ENCODE data around the gene GJB2. TPM values are rescaled to one million over a fixed set of nuclear protein-coding genes. Genes with fewer than 3 reads are reported as not detected.

GJB2 gene
- 9.3 TPM for total RNA-seq
- 38.1 TPM for polyA plus RNA-seq
- long read RNA-seq, donor 1, partial matches to known transcripts: 0 of 3 reads
- long read RNA-seq, donor 1, other reads (novel, unspliced or antisense): 0 of 3 reads
- long read RNA-seq, donor 2: 0 reads
- long read RNA-seq, donor 3, transcript GJB2-202 (2 exons, 2,290 nt): major isoform, 7 of 8 reads
- long read RNA-seq, donor 3, partial matches to known transcripts: 0 of 8 reads
- long read RNA-seq, donor 3, other reads (novel, unspliced or antisense): 0 of 8 reads
- long read RNA-seq, donor 4, partial matches to known transcripts: 0 of 2 reads
- long read RNA-seq, donor 4, other reads (novel, unspliced or antisense): 0 of 2 reads
- long read RNA-seq, donor 5, transcript GJB2-201 (1 exons, 2,318 nt): minor isoform, 9 of 20 reads
- long read RNA-seq, donor 5, transcript GJB2-202 (2 exons, 2,290 nt): major isoform, 11 of 20 reads
- long read RNA-seq, donor 5, partial matches to known transcripts: 0 of 20 reads
- long read RNA-seq, donor 5, other reads (novel, unspliced or antisense): 0 of 20 reads
- long read RNA-seq, donor 6, transcript GJB2-202 (2 exons, 2,290 nt): major isoform, 11 of 15 reads
- long read RNA-seq, donor 6, partial matches to known transcripts: 0 of 15 reads
- long read RNA-seq, donor 6, other reads (novel, unspliced or antisense): 0 of 15 reads
- long read RNA-seq, donor 7, transcript GJB2-201 (1 exons, 2,318 nt): minor isoform, 5 of 11 reads
- long read RNA-seq, donor 7, transcript GJB2-202 (2 exons, 2,290 nt): major isoform, 6 of 11 reads
- long read RNA-seq, donor 7, partial matches to known transcripts: 0 of 11 reads
- long read RNA-seq, donor 7, other reads (novel, unspliced or antisense): 0 of 11 reads
- long read RNA-seq, donor 8, partial matches to known transcripts: 0 of 5 reads
- long read RNA-seq, donor 8, other reads (novel, unspliced or antisense): 0 of 5 reads
- long read RNA-seq, donor 9, partial matches to known transcripts: 0 of 4 reads
- long read RNA-seq, donor 9, other reads (novel, unspliced or antisense): 0 of 4 reads
- long read RNA-seq, donor 10, transcript GJB2-202 (2 exons, 2,290 nt): major isoform, 8 of 10 reads
- long read RNA-seq, donor 10, partial matches to known transcripts: 0 of 10 reads
- long read RNA-seq, donor 10, other reads (novel, unspliced or antisense): 0 of 10 reads

- WGBS: under 1% methylated on average over 39 of the region's 39 CpGs
- peak within 1 kb of the TSS; percentile 43 to 70 for H3K4me3 ChIP-seq (ENCODE audit: low read length in 2 of 2)
- H3K4me1 ChIP-seq (ENCODE audit: control insufficient read depth in 2 of 2, insufficient read depth in 2 of 2, low read length in 2 of 2): peaks cover 23 to 30% of the 10 kb centered on the region in 2 donors
- peaks cover 20 to 78% of the 10 kb centered on the region in 2 donors for H3K27me3 ChIP-seq (ENCODE audit: control insufficient read depth in 2 of 2, insufficient read depth in 1 of 2, low read length in 1 of 2)
- peaks cover 0 to 5% of the 10 kb centered on the region in 2 donors for H3K36me3 ChIP-seq (ENCODE audit: control insufficient read depth in 2 of 2, insufficient read depth in 2 of 2, low read length in 1 of 2)
- peaks cover 0 to 3% of the 10 kb centered on the region in 2 donors for H3K9me3 ChIP-seq (ENCODE audit: control insufficient read depth in 2 of 2, insufficient read depth in 1 of 2, low read length in 1 of 2)
- peak within 1 kb of the TSS in 1 of 2 donors; percentile 8 for H3K27ac ChIP-seq (ENCODE audit: low read depth in 1 of 2, low read length in 1 of 2)
- peak in 1 of 9 donors; percentile 37 for DNase-seq (ENCODE audit: low read depth in 6 of 9, low spot score in 9 of 9)
Observed at GRCh38 chr13:20192836-20193161, at the start of gene GJB2. Gene GJB2 (minus strand): TSS chr13:20192938. CDS start chr13:20189581, 3,357 bp downstream.

- WGBS: 88% methylated on average over 2 of the region's 2 CpGs
- H3K27me3 ChIP-seq (ENCODE audit: control insufficient read depth in 2 of 2, insufficient read depth in 1 of 2, low read length in 1 of 2): peaks cover 0 to 13% of the 10 kb centered on the region in 2 donors
- no peaks in the 10 kb centered on the region for H3K36me3 ChIP-seq (ENCODE audit: control insufficient read depth in 2 of 2, insufficient read depth in 2 of 2, low read length in 1 of 2)
- DNase-seq (ENCODE audit: low read depth in 6 of 9, low spot score in 9 of 9): no peak
- no peak overlapping the region for H3K27ac ChIP-seq (ENCODE audit: low read depth in 1 of 2, low read length in 1 of 2)
- no peaks in the 10 kb centered on the region for H3K9me3 ChIP-seq (ENCODE audit: control insufficient read depth in 2 of 2, insufficient read depth in 1 of 2, low read length in 1 of 2)
- peaks cover 0 to 2% of the 10 kb centered on the region in 2 donors for H3K4me1 ChIP-seq (ENCODE audit: control insufficient read depth in 2 of 2, insufficient read depth in 2 of 2, low read length in 2 of 2)
- H3K4me3 ChIP-seq (ENCODE audit: low read length in 2 of 2): no peak overlapping the region
Observed at GRCh38 chr13:20241593-20241992, 48.9 kb upstream of the GJB2 start.

GRCh38 chr13:20239748-20240147 is 47.0 kb upstream of the GJB2 start:
- Histone ChIP-seq H3K36me3 (ENCODE audit: control insufficient read depth in 2 of 2, insufficient read depth in 2 of 2, low read length in 1 of 2) (no peaks in the 10 kb centered on the region), H3K4me3 (ENCODE audit: low read length in 2 of 2) (no peak overlapping the region), H3K4me1 (ENCODE audit: control insufficient read depth in 2 of 2, insufficient read depth in 2 of 2, low read length in 2 of 2) (peaks cover 0 to 2% of the 10 kb centered on the region in 2 donors), H3K9me3 (ENCODE audit: control insufficient read depth in 2 of 2, insufficient read depth in 1 of 2, low read length in 1 of 2) (no peaks in the 10 kb centered on the region), H3K27me3 (ENCODE audit: control insufficient read depth in 2 of 2, insufficient read depth in 1 of 2, low read length in 1 of 2) (peaks cover 0 to 23% of the 10 kb centered on the region in 2 donors), H3K27ac (ENCODE audit: low read depth in 1 of 2, low read length in 1 of 2) (no peak overlapping the region)
- WGBS: 97% methylated on average over 6 of the region's 6 CpGs
- DNase-seq (ENCODE audit: low read depth in 6 of 9, low spot score in 9 of 9): no peak

- H3K9me3 ChIP-seq (ENCODE audit: control insufficient read depth in 2 of 2, insufficient read depth in 1 of 2, low read length in 1 of 2): no peaks in the 10 kb centered on the region
- peak overlapping the region; percentile 34 to 59 for H3K4me3 ChIP-seq (ENCODE audit: low read length in 2 of 2)
- peaks cover 19 to 68% of the 10 kb centered on the region in 2 donors for H3K27me3 ChIP-seq (ENCODE audit: control insufficient read depth in 2 of 2, insufficient read depth in 1 of 2, low read length in 1 of 2)
- no peak for DNase-seq (ENCODE audit: low read depth in 6 of 9, low spot score in 9 of 9)
- H3K36me3 ChIP-seq (ENCODE audit: control insufficient read depth in 2 of 2, insufficient read depth in 2 of 2, low read length in 1 of 2): no peaks in the 10 kb centered on the region
- H3K27ac ChIP-seq (ENCODE audit: low read depth in 1 of 2, low read length in 1 of 2): no peak overlapping the region
- WGBS: 35% methylated on average over 25 of the region's 25 CpGs
- H3K4me1 ChIP-seq (ENCODE audit: control insufficient read depth in 2 of 2, insufficient read depth in 2 of 2, low read length in 2 of 2): peaks cover 14 to 15% of the 10 kb centered on the region in 2 donors
Observed at GRCh38 chr13:20232556-20233277, 40.0 kb upstream of the GJB2 start.

GRCh38 chr13:20231839-20232555 is 39.3 kb upstream of the GJB2 start, which contains the start of gene GJB6:
Gene GJB6 (minus strand): TSS chr13:20232319. CDS start chr13:20223480, 8,839 bp downstream.
- H3K4me1 ChIP-seq (ENCODE audit: control insufficient read depth in 2 of 2, insufficient read depth in 2 of 2, low read length in 2 of 2): peaks cover 14 to 15% of the 10 kb centered on the region in 2 donors
- H3K4me3 ChIP-seq (ENCODE audit: low read length in 2 of 2): peak within 1 kb of the TSS; percentile 57 to 59
- peak in 2 of 9 donors; percentile 21 to 51 for DNase-seq (ENCODE audit: low read depth in 6 of 9, low spot score in 9 of 9)
- 1% methylated on average over 85 of the region's 85 CpGs for WGBS
- H3K27me3 ChIP-seq (ENCODE audit: control insufficient read depth in 2 of 2, insufficient read depth in 1 of 2, low read length in 1 of 2): peaks cover 19 to 70% of the 10 kb centered on the region in 2 donors
- peak within 1 kb of the TSS in 1 of 2 donors; percentile 47 for H3K27ac ChIP-seq (ENCODE audit: low read depth in 1 of 2, low read length in 1 of 2)
- no peaks in the 10 kb centered on the region for H3K36me3 ChIP-seq (ENCODE audit: control insufficient read depth in 2 of 2, insufficient read depth in 2 of 2, low read length in 1 of 2)
- H3K9me3 ChIP-seq (ENCODE audit: control insufficient read depth in 2 of 2, insufficient read depth in 1 of 2, low read length in 1 of 2): no peaks in the 10 kb centered on the region

GRCh38 chr13:20230913-20231838 is 38.4 kb upstream of the GJB2 start:
- peaks cover 19 to 73% of the 10 kb centered on the region in 2 donors for H3K27me3 ChIP-seq (ENCODE audit: control insufficient read depth in 2 of 2, insufficient read depth in 1 of 2, low read length in 1 of 2)
- H3K4me1 ChIP-seq (ENCODE audit: control insufficient read depth in 2 of 2, insufficient read depth in 2 of 2, low read length in 2 of 2): peaks cover 14 to 15% of the 10 kb centered on the region in 2 donors
- H3K36me3 ChIP-seq (ENCODE audit: control insufficient read depth in 2 of 2, insufficient read depth in 2 of 2, low read length in 1 of 2): no peaks in the 10 kb centered on the region
- DNase-seq (ENCODE audit: low read depth in 6 of 9, low spot score in 9 of 9): peak in 1 of 9 donors; percentile 44
- peak overlapping the region; percentile 57 to 59 for H3K4me3 ChIP-seq (ENCODE audit: low read length in 2 of 2)
- H3K27ac ChIP-seq (ENCODE audit: low read depth in 1 of 2, low read length in 1 of 2): peak overlapping the region in 1 of 2 donors; percentile 47
- 21% methylated on average over 30 of the region's 30 CpGs for WGBS
- no peaks in the 10 kb centered on the region for H3K9me3 ChIP-seq (ENCODE audit: control insufficient read depth in 2 of 2, insufficient read depth in 1 of 2, low read length in 1 of 2)

GRCh38 chr13:20227730-20228129 is 35.0 kb upstream of the GJB2 start:
- Histone ChIP-seq H3K27me3 (ENCODE audit: control insufficient read depth in 2 of 2, insufficient read depth in 1 of 2, low read length in 1 of 2) (peaks cover 15 to 58% of the 10 kb centered on the region in 2 donors), H3K27ac (ENCODE audit: low read depth in 1 of 2, low read length in 1 of 2) (no peak overlapping the region), H3K4me1 (ENCODE audit: control insufficient read depth in 2 of 2, insufficient read depth in 2 of 2, low read length in 2 of 2) (peaks cover 12 to 15% of the 10 kb centered on the region in 2 donors), H3K9me3 (ENCODE audit: control insufficient read depth in 2 of 2, insufficient read depth in 1 of 2, low read length in 1 of 2) (no peaks in the 10 kb centered on the region), H3K4me3 (ENCODE audit: low read length in 2 of 2) (no peak overlapping the region), H3K36me3 (ENCODE audit: control insufficient read depth in 2 of 2, insufficient read depth in 2 of 2, low read length in 1 of 2) (no peaks in the 10 kb centered on the region)
- no peak for DNase-seq (ENCODE audit: low read depth in 6 of 9, low spot score in 9 of 9)
- WGBS: 68% methylated on average over 6 of the region's 6 CpGs

Measured in thymus (tissue), 14 donors.